ENCODE measurements around the gene TAS2R20. TPM values are rescaled to one million over a fixed set of nuclear protein-coding genes. Genes with fewer than 3 reads are reported as not detected.
"Not testable (repeated sequence)": the region's sequence is repeated elsewhere in the genome, so short reads cannot be mapped to it uniquely, and the experiment has no call there.

Gene TAS2R20, protein sequence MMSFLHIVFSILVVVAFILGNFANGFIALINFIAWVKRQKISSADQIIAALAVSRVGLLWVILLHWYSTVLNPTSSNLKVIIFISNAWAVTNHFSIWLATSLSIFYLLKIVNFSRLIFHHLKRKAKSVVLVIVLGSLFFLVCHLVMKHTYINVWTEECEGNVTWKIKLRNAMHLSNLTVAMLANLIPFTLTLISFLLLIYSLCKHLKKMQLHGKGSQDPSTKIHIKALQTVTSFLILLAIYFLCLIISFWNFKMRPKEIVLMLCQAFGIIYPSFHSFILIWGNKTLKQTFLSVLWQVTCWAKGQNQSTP
- total RNA-seq = 1 to 10 TPM; 1.7 to 2.1 TPM
- under 1 TPM; 0.14 to 0.25 (median 0.15) TPM for polyA plus RNA-seq
- total RNA-seq = 0.49 to 3.6 (median 1.9) reads per million in 6 experiments

DNA sequence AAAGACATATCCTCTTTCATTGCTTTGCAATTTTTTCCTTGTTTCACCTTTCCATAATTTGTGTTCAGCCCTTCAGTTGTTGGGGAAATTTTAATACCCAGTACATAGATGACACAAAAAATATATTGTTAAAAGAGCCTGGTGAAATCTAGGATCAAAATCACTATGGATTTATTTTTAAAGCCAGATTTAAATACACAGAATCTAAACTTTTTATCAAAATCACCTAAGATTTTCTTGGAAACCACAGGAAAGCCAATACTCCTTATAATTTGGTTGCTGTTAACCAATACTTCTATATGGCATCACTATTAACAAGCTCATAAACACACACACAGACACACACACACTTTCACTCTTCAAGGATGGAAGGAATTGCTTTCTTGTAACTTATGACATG is at the start of gene TAS2R20:
TSS of gene TAS2R20 (minus strand) at position 101 of the 400 bp plus-strand sequence. CDS start 429 bp downstream, outside the sequence.
- ATAC-seq (no peak), DNase-seq (no peak)
- Mint-ChIP-seq H3K9me3 (no peaks in the 10 kb centered on the region), H3K4me3 (no peak within 1 kb of the TSS), H3K4me1 (peaks cover 0 to 5% (median 0%) of the 10 kb centered on the region in 4 donors), H3K27ac (no peak within 1 kb of the TSS), H3K36me3 (peaks cover 5 to 32% (median 22%) of the 10 kb centered on the region in 3 donors), H3K27me3 (no peaks in the 10 kb centered on the region)
- POLR2A ChIA-PET = no interaction called here

DNA sequence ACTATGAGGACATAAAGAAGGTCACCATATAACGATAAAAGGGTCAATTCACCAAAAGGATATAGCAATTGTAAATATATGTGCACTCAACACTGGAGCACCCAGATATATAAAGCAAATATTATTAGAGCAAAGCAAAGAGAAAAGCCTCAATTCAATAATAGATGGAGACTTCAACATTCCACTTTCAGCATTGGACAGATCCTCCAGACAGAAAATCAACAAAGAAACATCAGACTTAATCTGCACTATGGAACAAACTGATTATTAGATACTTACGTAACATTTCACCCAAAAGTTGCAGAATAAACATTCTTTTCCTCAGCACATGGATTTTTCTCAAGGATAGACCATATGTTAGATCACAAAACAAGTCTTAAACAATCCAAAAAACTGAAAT is 43.3 kb upstream of the TAS2R20 start:
- H3K4me1 Mint-ChIP-seq = peaks cover 2 to 16% (median 9%) of the 10 kb centered on the region in 4 donors
- H3K27ac Mint-ChIP-seq = peak overlapping the region in 3 of 10 donors; percentile 23 to 51 (median 39)
- peaks cover 43 to 68% (median 62%) of the 10 kb centered on the region in 3 donors for H3K36me3 Mint-ChIP-seq
- H3K9me3 Mint-ChIP-seq = peaks cover 0 to 14% (median 4%) of the 10 kb centered on the region in 9 donors
- H3K27me3 Mint-ChIP-seq, ATAC-seq, POLR2A ChIA-PET, H3K4me3 Mint-ChIP-seq, DNase-seq: not testable (repeated sequence)

DNA sequence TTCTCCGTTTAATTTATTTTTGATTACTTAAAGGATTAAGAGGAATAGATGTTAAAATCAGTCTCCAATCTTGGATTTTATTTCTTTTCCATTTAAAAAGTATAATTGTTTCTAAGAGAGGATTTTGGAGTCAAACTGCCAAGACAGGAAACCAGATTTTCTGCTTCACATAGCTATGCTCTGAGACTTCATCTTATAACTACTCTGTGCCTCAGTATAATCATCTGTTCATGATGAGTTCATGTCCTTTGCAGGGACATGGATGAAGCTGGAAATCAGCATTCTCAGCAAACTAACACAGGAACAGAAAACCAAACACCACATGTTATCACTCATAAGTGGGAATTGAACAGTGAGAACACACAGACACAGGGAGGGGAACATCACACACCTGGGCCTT is 42.1 kb upstream of the TAS2R20 start:
- POLR2A ChIA-PET = no interaction called here
- no peak overlapping the region for H3K4me3 Mint-ChIP-seq

DNA sequence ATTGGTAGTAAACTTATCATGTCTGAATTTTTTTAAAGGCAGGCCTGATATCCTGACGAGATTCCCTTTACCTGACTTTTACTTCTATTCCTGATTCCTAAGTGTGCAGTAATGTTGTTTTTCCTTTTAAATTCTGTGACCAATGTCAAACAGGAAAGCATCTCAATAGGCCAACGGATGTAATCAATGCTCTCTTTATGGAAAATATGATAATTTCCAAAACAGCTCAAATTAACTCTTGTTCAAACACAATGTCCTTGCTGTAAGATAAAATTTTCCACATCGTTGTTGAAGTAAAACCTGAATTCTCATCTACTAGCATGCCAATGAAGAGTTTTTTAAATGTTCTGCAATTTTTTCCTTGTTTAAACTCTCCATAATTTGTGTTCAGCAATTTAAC is 41.1 kb upstream of the TAS2R20 start:
- no peak for ATAC-seq
- Mint-ChIP-seq H3K9me3 (peaks cover 0 to 14% (median 1%) of the 10 kb centered on the region in 9 donors), H3K27me3 (no peaks in the 10 kb centered on the region), H3K4me1 (peaks cover 2 to 14% (median 5%) of the 10 kb centered on the region in 4 donors), H3K27ac (no peak overlapping the region), H3K4me3 (no peak overlapping the region), H3K36me3 (peaks cover 34 to 57% (median 48%) of the 10 kb centered on the region in 3 donors)
- DNase-seq = no peak
- POLR2A ChIA-PET = no interaction called here

More for the DNA sequence above, 42.1 kb upstream of the TAS2R20 start:
- Mint-ChIP-seq H3K9me3 (peaks cover 0 to 14% (median 4%) of the 10 kb centered on the region in 9 donors), H3K36me3 (peaks cover 42 to 66% (median 58%) of the 10 kb centered on the region in 3 donors), H3K27me3 (no peaks in the 10 kb centered on the region), H3K27ac (no peak overlapping the region), H3K4me1 (peaks cover 2 to 14% (median 8%) of the 10 kb centered on the region in 4 donors)
- DNase-seq = no peak
- ATAC-seq = no peak

DNA sequence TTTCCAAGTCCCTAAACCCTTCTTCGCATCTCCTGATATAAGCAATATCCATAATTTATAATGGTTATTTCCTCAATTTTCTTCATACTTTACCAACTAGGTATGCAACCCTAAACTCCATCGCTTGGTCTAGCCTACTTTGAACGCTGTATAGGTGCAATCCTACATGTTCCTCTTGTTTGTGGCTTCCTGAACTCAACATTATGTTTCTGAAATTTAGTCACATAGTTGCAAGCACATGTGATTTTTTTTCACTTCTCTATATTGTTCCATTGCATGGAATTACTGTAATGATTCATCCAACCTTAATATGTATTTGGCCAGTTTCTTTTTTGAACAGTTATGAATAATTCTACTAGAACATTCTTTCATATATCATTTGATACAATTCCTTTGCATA is 35.9 kb upstream of the TAS2R20 start:
- H3K4me1 Mint-ChIP-seq, H3K27me3 Mint-ChIP-seq, DNase-seq, POLR2A ChIA-PET, H3K4me3 Mint-ChIP-seq, H3K9me3 Mint-ChIP-seq, H3K27ac Mint-ChIP-seq, ATAC-seq: not testable (repeated sequence)
- H3K36me3 Mint-ChIP-seq = peaks cover 19 to 38% (median 29%) of the 10 kb centered on the region in 3 donors

DNA sequence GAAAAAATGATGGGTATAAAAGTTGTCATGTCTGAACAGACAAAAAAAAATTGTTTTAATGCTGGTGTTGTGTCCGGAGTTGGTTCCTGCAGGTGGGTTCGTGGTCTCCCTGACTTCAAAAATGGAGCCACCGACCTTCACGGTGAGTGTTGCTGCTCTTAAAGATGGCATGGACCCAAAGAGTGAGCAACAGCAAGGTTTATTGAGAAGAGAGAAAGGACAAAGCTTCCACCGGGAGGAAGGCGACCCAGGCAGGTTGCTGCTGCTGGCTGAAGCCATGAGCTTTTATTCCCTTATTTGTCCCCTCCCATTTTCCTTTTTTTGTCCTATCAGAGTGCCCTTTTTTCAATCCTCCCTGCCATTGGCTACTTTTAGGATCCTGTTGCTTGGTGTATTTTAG is 33.2 kb upstream of the TAS2R20 start, which contains the start of gene TAS2R31:
TSS of gene TAS2R31 (minus strand) at position 101 of the 400 bp plus-strand sequence. CDS start at position 29, 72 bp downstream.
- peaks cover 0 to 2% (median 0%) of the 10 kb centered on the region in 9 donors for H3K9me3 Mint-ChIP-seq
- peaks cover 23 to 47% (median 38%) of the 10 kb centered on the region in 3 donors for H3K36me3 Mint-ChIP-seq
- H3K27me3 Mint-ChIP-seq = no peaks in the 10 kb centered on the region
- ATAC-seq (no peak), DNase-seq (no peak)
- POLR2A ChIA-PET = no interaction called here
- H3K27ac Mint-ChIP-seq = peak within 1 kb of the TSS in 1 of 10 donors; percentile 32
- H3K4me3 Mint-ChIP-seq = no peak within 1 kb of the TSS
- H3K4me1 Mint-ChIP-seq = peaks cover 0 to 2% (median 0%) of the 10 kb centered on the region in 4 donors

DNA sequence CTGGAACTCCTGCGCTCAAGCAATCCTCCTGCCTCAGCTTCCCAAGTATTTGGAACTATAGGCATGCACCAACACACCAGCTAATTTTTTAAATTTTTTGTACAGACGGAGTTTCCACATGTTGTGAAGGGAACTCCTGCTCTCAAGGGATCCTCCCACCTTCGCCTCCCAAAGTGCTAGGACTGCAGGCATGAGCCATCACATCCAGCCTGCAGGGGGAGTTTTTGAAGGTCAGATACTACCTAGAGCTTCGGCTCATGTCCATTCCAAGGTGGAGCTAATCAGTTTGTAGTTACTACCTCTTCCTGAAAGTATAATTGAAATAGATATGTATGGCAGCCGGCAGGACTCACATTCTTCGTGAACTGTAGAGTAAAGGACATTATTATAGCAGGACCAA is 28.0 kb upstream of the TAS2R20 start:
- peaks cover 0 to 10% (median 7%) of the 10 kb centered on the region in 9 donors for H3K9me3 Mint-ChIP-seq
- POLR2A ChIA-PET = no interaction called here

DNA sequence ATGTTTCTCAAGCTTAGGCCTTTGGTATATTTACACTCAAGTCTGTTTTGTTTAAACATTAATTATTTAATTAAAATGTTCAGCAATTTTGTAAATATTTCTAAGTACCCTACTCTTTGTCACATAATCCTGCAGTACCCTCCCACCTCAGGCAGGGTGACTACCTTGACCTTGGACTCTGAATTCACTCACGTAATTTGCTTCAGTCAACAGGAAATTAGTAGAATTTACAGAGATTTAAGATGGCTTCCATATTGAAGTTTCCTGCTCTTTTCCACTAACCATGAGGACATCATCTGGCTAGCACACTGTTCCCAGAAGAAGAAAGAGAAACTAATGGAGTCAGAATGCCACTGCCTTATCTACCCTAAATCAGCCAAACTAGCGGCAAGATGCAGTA is 25.3 kb upstream of the TAS2R20 start:
- Mint-ChIP-seq H3K36me3 (peaks cover 10 to 38% (median 29%) of the 10 kb centered on the region in 3 donors), H3K9me3 (peaks cover 0 to 10% (median 7%) of the 10 kb centered on the region in 9 donors), H3K4me3 (no peak overlapping the region), H3K4me1 (peaks cover 0 to 13% (median 7%) of the 10 kb centered on the region in 4 donors), H3K27me3 (no peaks in the 10 kb centered on the region), H3K27ac (no peak overlapping the region)
- POLR2A ChIA-PET = no interaction called here
- no peak for ATAC-seq
- DNase-seq = no peak

More for the DNA sequence above, 28.0 kb upstream of the TAS2R20 start:
- no peak for DNase-seq
- Mint-ChIP-seq H3K27ac (no peak overlapping the region), H3K4me1 (peaks cover 0 to 13% (median 8%) of the 10 kb centered on the region in 4 donors), H3K27me3 (no peaks in the 10 kb centered on the region), H3K4me3 (no peak overlapping the region), H3K36me3 (peaks cover 22 to 42% (median 40%) of the 10 kb centered on the region in 3 donors)
- ATAC-seq = no peak

DNA sequence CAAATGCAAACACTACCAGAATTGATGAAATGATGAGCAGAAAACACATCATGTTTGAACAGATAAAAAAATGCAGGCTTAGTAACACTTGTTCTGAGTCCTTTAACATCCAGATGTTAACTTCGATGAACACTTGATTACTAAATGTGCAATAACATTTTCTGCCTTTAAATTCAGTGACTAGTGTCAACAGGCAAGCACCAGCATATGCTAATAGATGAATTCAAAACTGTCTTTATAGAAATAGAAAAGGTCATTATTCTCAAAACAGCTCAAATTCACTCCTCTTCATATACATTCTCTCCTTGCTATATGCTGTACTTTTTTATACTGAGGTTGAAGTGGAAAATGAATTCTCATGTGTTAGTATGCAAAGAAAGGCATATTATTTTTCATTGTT is 24.4 kb upstream of the TAS2R20 start, which contains the start of gene TAS2R19:
TSS of gene TAS2R19 (minus strand) at position 101 of the 400 bp plus-strand sequence. CDS start at position 52, 49 bp downstream.
- ATAC-seq (no peak), DNase-seq (no peak)
- H3K4me1 Mint-ChIP-seq = peaks cover 0 to 13% (median 7%) of the 10 kb centered on the region in 4 donors
- H3K9me3 Mint-ChIP-seq = peaks cover 0 to 10% (median 7%) of the 10 kb centered on the region in 9 donors
- no peak within 1 kb of the TSS for H3K27ac Mint-ChIP-seq
- no peaks in the 10 kb centered on the region for H3K27me3 Mint-ChIP-seq
- POLR2A ChIA-PET = no interaction called here
- H3K4me3 Mint-ChIP-seq = no peak within 1 kb of the TSS
- H3K36me3 Mint-ChIP-seq = peaks cover 10 to 38% (median 29%) of the 10 kb centered on the region in 3 donors

DNA sequence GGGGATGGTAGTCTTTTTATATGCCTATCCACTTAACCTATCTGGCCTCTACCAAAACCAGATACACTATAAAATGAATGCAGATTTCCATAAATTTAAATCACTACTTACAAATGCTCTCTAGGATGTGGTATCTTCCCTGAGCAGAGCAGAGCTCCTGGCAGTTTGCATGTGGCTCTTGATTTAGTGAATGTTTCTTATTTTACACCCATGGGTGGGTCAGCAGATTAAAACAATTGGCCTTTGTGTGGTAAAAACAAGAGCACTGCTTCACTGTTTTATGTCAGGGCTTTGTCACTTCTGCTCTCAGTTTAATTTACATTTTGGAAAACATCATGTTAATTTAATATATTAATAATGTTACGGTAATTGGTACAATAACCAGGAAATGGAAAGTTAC is 18.8 kb upstream of the TAS2R20 start:
- H3K4me1 Mint-ChIP-seq = peaks cover 7 to 20% (median 9%) of the 10 kb centered on the region in 4 donors
- no peak for ATAC-seq
- H3K4me3 Mint-ChIP-seq = no peak overlapping the region
- peaks cover 0 to 23% (median 23%) of the 10 kb centered on the region in 3 donors for H3K36me3 Mint-ChIP-seq
- POLR2A ChIA-PET = no interaction called here
- DNase-seq = no peak
- H3K27ac Mint-ChIP-seq = no peak overlapping the region
- no peaks in the 10 kb centered on the region for H3K9me3 Mint-ChIP-seq
- no peaks in the 10 kb centered on the region for H3K27me3 Mint-ChIP-seq

DNA sequence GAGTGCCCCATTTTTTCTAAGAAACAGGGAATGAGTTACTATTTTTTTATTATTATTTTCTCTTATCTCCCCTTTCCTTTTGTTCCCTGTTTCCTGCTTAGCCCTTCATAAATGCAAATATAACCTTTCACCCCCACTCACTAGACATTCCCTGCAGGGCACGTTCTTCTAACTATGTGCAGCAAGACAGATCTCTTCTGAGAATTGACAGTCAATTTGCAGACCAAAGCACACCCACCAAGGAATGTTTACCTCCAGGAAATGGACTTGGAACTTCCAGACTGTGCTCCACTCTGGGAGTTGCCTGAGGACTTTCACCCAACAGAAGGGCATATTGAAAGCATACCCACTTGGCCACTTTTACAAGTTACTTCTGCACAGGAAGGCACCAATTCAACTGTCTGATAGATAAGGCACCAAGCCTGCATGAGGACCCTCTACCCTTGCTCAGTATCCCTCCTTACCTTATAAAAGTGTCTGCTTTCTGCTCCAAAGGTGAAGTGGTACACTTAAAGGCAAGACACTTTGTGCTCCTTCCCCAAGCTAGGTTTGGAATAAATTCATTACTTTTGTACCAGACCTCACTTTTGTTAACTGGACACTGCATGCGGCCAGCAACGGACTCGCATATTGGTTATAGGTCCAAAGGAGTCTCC is 17.8 kb upstream of the TAS2R20 start:
- H3K27ac Mint-ChIP-seq = no peak overlapping the region
- peaks cover 0 to 23% (median 18%) of the 10 kb centered on the region in 3 donors for H3K36me3 Mint-ChIP-seq
- no peaks in the 10 kb centered on the region for H3K27me3 Mint-ChIP-seq
- H3K4me3 Mint-ChIP-seq = no peak overlapping the region
- peaks cover 6 to 14% (median 7%) of the 10 kb centered on the region in 4 donors for H3K4me1 Mint-ChIP-seq
- POLR2A ChIA-PET = no interaction called here
- DNase-seq (no peak), ATAC-seq (no peak)
- H3K9me3 Mint-ChIP-seq = no peaks in the 10 kb centered on the region

DNA sequence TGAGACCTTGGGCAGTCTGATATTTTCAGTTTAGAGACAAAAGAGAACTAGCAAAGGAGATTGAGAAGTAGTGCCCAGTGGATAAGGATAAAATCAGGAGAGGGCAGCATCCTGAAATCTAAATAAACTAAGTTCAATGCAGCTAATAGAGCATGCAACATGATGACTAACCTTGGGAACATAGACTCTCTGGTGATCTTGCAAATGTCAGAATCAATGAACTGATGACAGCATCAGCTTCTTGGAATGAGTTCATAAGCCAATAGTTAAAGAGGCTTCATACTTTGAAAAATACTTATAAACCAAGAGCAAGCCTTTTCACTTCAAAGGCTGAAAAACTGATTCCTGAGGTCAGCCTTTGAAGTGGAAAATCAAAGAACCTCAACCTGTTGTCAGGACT is 16.1 kb upstream of the TAS2R20 start:
- no peak overlapping the region for H3K4me3 Mint-ChIP-seq
- H3K27ac Mint-ChIP-seq = no peak overlapping the region
- DNase-seq = no peak
- peaks cover 6 to 14% (median 7%) of the 10 kb centered on the region in 4 donors for H3K4me1 Mint-ChIP-seq
- peaks cover 0 to 27% (median 15%) of the 10 kb centered on the region in 3 donors for H3K36me3 Mint-ChIP-seq
- ATAC-seq = no peak
- H3K27me3 Mint-ChIP-seq = no peaks in the 10 kb centered on the region
- H3K9me3 Mint-ChIP-seq = peaks cover 0 to 4% (median 0%) of the 10 kb centered on the region in 9 donors
- POLR2A ChIA-PET = no interaction called here

DNA sequence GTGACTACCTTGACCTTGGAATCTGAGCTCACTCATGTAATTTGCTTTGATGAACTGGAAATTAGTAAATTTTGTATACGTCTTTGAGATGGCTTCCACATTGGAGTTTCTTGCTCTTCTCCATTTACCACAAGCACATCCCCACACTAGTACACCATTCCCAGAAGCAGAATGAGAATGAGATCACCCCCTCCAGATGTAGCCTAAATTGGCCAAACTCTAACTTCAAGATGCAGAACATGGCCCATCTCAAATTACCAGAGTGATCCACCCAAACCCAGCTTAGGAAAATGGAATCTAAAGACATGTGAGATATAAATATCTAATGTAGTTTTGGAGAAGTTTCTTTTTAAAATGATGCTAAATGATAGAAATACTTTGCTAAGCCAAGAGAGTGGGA is 9.5 kb upstream of the TAS2R20 start:
- POLR2A ChIA-PET = no interaction called here
- no peak overlapping the region for H3K27ac Mint-ChIP-seq
- H3K9me3 Mint-ChIP-seq = peaks cover 0 to 9% (median 0%) of the 10 kb centered on the region in 9 donors

More for the DNA sequence above, 9.5 kb upstream of the TAS2R20 start:
- DNase-seq (no peak), ATAC-seq (no peak)
- no peaks in the 10 kb centered on the region for H3K27me3 Mint-ChIP-seq
- peaks cover 0 to under 1% (median 0%) of the 10 kb centered on the region in 4 donors for H3K4me1 Mint-ChIP-seq
- H3K36me3 Mint-ChIP-seq = peaks cover 3 to 10% (median 6%) of the 10 kb centered on the region in 3 donors
- no peak overlapping the region for H3K4me3 Mint-ChIP-seq
